GM19468 (cell line): Measurements from ENCODE around the gene RMDN3.
A peak's percentile ranks its signal among the peaks of the same experiment; 100 is the strongest.

Experiments
- ATAC-seq: cut with Tn5 transposase; IDR thresholded peaks from one replicate; pipeline ENCODE4 v1.9.1; 2021; ENCODE audit warnings: mild to moderate bottlenecking, moderate library complexity, moderate number of reproducible peaks; ENCODE audit not compliant: unreplicated experiment; ENCODE audit errors: extremely low read depth

The RMDN3 gene

DNA sequence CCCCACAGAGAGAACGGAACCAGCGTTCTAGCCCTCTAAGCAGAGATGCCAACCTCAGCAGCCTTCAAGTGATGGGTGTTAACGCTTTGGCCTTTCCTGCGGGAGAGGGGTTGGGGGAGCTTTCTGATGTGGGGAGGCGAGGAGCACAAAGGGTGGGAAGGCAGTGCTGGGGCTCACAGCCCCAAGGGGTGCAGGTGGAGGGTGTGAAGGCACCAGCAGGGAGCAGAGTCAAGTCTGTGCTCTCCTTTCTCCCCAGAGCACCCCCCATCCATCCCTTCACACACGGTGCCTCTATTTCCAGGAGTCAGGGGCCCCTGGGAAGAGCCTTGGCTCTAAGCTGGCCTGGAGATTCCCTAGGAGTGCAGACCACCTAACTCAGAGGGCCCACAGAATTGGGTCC, 18.8 kb upstream of the RMDN3 start:
- no peak for ATAC-seq

DNA sequence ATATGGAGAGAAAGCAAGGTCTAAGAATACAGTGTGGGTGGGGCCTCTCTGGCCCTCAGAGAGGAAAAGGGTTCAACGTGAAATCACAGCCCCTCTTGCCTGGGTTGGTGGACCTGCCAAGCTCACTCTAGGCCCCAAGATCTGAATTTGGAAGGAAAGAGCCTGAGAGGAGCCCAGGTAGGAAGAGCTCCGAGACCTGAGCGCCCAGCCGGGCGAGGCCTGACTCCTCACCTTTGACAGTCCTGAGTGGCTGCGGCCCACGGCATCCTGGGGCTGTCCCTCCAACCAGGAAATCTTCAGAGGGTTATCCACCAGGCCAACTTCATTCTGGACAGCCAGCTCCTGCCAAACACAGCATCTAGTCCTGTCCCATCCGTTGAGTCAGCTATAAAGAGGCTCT, 18.4 kb upstream of the RMDN3 start:
- ATAC-seq, result no peak

DNA sequence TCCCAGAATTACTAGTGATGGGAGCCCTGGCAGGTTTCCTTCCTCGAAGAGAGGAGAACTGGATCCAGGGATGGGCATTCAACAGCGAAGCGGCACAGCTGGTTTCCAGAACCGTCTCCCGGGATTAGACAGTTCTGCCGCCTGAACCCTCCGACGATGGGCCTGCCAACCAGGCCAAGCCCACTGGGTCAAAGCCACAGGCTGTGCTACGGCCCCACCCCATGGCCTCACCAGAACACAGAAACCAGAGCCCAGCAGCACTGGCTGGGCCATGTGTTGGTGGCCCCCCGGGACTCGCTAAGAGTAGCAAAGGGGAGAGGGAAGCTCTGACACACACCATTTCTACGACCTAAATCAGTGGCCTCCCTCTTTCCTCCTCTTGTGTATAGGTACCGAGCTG, 17.0 kb upstream of the RMDN3 start:
- ATAC-seq, result no peak

DNA sequence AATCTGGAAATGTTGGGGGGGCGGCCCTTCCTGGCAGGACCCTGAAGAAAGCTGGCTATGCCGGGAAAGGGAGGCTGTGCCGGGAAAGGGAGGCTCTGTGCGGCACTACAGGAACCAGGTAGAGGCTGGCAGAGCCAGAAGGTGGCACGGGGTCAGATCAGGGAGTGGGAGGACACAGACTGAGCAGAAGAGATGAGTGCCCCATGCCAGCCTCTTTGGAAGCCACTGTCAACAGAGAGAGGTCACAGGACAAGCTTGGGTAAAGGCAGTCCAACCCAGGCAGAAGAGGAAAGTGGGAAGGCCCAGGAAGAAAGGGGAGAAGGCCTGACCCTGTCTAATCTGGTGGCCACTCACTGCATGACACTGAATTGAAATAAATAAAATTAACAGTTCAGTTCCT, 16.2 kb upstream of the RMDN3 start:
- ATAC-seq, result no peak

DNA sequence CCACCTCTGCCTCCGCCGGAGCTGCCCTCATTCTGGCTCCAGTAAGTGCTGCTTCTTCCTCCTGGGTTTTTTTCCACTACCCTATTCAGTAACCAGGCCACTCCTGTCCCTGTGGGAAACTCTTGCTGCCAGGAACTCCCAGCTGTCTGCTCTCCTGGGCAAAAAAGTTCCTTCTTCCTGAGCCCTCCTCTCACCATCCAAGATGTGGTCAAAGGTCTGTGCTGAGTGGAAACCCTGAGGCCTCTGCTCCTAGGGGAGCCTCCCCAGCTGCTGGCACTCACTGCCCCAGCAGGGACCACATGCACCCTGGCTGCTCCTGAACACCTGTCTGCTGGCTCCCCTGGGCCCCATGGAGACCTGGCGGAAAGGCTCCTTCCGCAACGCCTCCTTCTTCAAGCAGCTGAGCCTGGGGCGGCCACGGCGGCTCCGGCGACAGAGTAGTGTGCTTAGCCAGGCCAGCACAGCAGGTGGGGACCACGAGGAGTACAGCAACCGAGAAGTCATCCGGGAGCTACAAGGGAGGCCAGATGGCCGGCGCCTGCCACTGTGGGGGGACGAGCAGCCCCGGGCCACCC, 15.2 kb upstream of the RMDN3 start:
- no peak for ATAC-seq

DNA sequence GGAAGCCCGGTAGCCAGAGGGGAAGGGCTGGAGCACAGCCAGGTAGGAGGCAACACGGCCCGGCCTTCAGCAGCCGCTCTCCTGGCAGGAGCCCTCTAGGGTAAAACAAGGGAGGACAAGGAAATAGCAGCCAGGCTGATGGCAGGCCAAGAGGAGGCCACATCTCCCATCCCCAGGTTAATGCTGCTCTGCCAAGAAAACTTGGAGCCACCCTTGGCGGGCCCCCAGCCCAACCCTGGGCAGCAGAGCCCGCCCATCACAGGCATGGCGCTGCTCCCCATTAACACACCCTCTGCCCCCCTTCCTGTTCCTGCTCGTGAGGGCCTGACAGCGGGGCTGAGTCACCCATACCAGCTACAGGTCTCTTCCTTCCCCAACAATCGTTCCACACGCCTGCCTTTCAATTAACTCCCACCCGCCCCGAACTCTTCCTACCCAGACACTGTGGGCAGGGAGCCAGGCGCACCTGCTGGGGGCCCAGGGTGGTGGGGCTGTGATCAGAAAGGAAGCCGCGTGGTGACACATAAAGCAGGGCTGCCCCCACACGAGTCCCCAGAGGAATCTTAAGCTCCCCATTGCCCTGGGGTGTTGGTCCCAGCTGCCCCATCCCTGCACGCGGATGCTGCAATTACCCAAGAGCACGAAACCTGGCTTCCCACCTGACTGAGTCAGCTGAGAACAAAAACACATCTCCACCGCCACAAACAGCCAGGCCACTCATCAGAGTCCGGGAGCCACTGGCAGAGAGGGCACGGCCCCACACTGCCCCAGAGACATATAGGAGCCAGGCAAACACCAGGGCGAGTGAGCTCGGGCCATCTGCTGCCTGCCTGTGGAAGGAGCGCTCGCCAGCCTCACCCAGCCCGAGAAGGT, 14.5 kb upstream of the RMDN3 start, which contains the start of gene C15orf62:
C15orf62 (plus strand) TSS at position 707 of the 873 bp plus-strand sequence. CDS start 516 bp downstream, outside the sequence.
- peak; percentile 18 for ATAC-seq

DNA sequence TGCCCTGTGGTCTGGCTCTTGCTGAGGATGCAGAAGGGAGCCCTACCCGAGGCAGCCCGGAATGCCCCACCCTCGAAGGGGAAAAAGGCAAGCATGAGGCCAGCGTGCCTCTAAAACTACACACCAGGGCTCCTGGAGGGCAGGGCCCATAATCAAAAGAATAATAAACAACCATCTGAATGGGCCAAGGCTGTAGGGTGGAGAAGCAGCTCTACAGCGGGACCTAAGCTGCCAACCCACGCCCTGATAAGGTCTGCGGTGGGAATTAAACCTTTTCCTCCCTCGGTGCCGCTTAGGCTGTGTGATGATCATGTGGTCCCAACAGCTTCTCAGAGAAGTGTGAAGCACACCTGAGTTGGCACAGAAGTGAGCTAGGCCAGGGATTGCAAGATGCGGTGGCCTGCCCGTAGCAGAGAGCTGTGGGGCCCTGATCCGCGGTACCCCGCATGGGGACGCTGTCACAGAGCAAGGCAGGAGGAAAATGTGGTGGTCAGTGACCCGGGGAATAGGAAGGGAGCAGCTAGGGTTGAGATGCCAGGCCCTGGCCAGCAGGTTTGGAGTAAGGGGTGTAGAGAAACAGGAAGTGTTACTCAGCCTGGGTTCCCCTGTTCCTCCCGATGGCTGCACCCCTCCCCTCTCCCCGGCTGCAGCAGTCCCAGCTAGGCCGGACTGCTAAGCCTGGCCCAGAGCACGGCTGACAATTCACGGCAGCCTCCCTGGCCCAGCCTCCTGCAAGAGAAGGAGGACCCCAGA, 13.6 kb upstream of the RMDN3 start:
- no peak for ATAC-seq

DNA sequence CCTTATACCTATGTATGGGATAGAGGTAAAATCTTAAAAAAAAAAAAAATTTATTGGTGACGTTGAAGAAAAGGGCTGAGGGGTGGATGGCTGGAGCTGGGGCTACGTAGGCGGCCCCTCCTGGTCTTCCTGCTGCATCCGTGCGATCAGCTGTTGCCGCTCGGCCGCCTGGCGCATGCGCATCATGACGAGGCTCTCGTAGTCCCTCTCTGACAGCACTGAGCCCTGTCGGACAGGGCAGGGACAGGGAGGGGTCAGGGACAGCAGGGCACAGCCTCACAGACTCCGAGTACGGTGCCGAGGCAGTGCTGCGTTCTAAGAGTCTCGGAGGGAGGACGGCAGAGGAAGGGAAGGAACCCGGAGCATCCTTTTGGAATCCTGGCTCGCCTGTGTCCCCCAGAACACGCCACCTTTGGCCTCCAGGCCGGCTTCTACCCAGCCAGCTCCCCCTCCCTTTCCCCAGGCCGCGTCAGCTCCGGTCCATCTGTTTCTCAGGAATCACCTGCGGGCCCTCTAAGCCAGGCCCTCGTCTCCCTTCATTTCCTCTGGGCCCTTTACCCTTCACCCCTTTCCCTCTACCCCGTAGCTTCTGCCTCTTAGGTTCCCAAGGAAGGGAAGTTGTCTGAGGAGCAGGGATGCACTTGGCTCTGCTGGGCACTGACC, 12.9 kb upstream of the RMDN3 start:
- no peak for ATAC-seq

DNA sequence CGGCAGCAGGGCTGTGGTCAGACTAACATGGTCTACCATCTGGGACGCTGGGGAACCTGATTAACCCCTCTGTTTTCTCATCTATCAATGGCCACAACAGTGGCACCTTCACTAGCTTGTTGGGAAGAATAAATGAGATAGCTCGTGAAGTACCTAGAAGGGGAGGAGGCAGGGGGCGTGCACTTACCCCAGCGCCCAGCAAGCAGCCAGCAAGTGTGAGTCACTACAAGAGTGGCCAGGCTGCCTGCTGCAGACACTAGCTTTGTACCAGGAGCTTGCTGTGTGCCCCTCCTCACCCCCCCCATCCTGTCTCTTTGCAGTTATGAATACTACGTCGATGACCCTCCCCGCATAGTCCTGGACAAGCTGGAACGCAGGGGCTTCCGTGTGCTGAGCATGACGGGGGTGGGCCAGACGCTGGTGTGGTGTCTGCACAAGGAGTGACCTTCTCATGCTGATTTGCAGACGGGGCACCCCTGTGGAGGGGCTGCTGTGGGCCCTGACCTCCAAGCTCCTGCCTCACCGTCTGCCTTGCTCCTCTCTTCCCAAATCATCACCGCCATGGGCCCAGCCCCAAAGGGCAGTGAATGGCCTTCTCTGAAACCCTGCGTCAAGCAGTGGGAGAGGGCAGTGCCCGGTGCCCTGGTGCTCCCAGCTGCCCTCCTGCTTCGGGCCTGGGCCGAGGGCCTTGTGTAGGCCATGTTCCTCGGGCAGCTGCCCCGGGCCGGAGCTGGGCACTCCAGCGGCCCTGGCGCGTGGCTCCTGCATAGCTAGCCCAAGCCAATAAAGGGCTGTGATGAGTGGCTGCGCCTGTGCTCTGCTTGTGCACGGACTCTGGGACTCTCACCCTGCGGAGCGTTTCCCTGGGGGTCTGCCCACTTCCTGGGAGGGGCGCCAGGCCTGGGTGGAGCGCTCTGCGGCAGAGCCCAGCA, 12.1 kb upstream of the RMDN3 start:
- ATAC-seq, result no peak

DNA sequence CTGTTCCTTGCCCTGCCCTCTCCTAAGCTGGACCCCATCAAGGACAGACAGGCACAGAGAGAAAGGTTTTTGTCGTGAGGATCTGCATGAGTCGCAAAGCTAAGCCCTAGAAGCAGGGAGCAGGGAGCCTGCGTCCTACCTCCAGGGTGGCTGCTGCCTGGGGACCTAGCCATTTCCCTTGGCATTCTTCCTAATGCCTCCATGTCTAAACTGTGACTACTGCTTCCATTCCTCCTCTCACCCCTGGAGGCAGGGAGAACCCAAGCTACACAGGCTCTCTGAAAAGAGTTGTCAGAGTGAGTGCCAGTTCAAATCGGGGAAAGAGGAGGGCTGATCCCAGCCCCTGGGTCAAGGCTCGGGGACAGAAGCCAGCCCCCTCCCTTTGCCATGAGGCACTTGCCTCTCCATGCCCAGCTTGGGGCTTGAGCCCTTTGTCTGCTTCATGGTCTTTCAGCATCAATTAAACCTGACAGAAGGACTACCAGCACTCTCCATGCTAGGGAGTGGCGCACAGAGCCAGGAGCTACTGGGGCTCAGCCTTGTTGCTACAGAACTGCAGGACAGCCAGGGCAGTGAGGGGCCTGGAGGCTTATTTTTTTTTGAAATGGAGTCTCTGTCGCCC, 11.3 kb upstream of the RMDN3 start:
- no peak for ATAC-seq

DNA sequence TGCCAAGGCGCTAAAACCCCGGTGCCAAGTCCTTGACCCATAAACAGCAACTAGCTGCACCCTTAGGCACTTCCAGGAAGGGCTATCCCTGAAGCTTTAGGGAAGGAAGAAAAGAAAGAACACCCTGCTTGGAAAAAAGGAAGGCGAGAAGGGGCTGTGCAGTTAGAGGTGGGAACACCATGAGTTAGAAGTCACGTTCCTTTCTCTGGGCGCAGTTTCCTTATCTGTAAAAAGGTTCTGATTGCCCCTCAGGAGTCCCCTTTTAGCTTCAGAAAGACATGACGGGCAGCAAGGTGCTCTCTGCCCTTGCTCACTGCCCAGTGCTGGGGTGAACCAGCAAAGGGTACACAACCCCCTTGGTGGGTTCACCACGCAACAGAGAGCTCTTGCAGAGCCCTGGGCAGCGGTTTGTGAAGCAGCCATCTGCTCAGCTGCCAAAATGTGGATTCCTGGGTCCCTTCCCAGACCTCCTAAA, 9.6 kb upstream of the RMDN3 start:
- no peak for ATAC-seq

DNA sequence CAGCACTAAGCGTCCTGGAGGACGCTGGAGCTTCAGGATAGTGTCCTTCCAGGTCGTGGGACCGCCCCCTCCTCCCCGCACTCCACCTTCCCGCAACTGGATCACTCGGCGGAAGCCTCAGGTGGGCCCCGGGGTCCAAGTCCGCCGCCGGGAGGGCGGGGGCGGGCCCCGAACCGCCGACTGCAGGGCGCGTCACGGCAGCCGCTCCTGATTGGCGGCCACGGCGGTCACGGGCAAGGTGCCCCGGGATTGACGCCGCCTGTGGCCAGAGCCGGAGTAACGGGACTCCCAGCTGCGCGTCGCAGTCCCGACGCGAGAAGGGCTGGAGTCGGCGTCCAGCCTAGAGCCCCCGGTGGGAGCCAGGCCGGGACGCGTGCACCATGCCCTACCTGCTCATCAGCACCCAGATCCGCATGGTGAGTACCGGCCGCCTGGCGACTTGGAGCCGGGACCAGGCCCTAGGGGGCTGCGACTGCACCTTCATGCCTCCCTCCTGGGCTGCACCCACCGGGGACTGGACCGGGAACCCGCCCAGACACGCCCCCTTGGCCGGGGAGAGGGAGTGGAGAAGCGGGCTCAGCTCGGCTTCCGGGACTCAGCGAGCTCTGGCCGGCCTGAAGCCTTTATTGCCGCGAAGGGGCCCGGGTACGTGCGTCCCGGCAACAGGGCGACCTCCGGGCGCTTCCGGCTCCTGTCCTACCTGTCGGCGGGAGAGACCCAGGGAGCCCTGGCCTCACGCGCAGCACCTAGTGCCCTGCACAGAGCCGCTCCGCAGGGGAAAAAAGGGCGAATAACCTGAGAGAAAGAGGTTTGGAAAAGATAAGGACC, 9.0 kb upstream of the RMDN3 start, which contains the start of gene GCHFR:
GCHFR (plus strand) TSS at position 268 of the 828 bp plus-strand sequence; CDS start at position 381, 113 bp downstream.
- no peak for ATAC-seq

DNA sequence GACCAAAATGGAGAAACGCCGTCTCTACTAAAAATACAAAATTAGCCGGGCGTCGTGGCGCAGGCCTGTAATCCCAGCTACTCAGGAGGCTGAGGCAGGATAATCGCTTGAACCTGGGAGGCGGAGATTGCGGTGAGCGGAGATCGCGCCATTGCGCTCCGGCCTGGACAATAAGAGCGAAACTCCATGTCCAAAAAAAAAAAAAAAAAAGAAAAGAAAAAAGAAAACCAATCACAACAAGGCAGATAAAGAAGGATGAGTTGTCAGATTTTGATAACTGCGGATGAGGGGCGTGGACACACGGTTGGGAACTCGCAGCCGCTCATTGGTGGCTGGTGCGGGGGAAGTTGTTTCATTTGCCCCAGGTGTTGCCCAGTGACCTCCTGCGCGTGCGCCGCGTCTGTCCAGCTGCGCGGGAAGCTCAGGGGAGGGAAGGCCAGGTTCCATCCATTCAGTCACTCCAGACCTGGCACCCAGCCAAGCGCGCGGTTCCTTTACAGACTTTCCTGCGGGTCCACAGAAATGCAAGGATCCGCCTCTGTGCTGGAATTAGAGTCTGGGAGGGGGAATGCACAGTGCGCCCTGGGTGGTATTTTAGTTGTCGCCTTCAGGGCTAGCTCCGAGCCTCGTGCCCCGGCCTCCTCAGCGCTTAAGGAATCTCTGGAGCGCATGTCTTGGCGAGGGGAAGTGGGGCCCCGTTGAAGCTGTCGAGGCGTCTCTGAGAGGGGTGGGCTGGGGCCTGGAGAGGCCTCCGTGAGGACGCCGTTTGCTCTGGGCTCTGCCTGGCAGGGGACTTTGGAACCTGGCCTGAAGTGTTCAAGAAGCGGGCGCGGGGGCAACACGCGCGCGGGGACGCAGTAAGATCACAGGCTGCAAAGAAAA, 8.1 kb upstream of the RMDN3 start:
- ATAC-seq, result no peak

DNA sequence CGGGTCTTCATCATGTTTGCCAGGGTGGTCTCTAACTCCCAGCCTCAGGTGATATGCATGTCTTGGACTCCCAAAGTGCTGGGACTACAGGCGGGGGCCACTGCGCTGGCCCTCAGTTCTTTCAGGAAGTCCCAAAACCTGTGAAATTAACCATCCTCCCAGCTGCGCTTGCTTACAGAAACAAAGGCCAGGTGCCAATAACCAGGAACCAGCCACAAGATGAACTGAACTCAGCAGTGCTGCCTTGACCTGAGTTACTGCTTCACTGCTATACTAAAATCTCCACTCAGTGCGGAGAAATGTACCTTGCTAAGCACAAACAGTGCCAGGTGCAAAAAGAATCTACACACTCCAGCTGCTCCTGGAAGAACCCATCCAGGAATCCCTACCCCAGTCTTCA, 4.9 kb upstream of the RMDN3 start:
- no peak for ATAC-seq

DNA sequence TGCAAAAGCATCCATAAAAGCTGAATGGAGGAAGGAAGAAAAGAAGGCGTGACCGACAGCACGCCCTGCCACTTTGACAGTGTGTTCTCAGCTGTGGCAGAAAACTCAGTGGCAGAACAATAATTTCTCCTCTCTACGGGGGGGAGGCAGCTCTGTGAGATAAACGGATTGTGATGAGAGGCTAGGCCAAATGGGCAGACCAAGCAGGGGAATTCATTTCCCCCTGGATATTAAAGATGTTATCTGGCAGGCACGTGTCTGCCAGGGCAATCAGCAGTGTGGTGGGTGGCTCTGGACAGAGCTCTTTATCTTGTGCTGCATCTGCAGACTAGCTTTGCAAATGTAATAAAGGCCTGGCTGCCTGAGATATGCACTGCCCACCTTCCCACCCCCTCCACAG, 1.9 kb upstream of the RMDN3 start:
- ATAC-seq, result no peak

DNA sequence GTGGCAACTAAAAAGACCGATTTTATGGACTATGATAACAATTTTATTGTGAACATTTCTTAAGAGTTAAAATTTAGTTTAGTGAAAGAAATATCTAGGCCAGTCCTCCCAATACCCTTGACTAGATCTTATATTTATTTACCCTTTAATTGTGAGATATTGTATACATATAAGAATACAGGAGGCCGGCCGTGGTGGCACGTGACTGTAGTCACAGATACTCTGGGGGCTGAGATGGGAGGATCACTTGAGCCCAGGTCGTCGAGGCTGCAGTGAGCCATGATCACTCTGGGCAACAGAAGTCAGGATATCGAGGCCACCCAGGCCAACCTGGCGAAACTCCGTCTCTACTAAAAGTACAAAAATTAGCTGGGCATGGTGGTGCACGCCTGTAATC, 756 bp upstream of the RMDN3 start:
- ATAC-seq, result no peak

DNA sequence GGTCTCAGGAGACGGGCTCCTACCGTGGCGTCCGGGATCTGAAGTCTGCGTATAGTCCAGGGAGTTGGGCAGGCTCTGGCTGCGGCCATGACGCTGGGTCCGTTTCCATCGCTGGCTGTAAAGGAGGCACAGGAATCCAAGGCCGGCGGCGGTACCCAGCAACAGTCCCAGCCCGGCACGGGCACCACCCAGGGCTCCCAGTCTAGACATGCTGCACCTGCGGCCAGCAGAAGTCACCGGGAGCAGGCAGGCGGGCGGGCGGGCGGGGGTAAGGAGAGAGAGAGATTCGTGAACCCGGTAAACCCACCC, 526 bp downstream of the RMDN3 start:
- no peak for ATAC-seq
